Memory B cell (primary cell): Measurements from ENCODE around the gene CTNNA3.
"Not testable (repeated sequence)": the region's sequence is repeated elsewhere in the genome, so short reads cannot be mapped to it uniquely, and the experiment has no call there.

ENCODE experiments used
- ATAC-seq: fragments of 150-1000 bp; cut with Tn5 transposase; 2 replicates; pipeline ENCODE4 v1.10.0; 2021; ENCODE audit warnings: low read depth, mild to moderate bottlenecking, moderate library complexity
- DNase-seq, 2 donors: peaks; one replicate each; pipeline ENCODE4 v3.0.0; 2022; ENCODE audit warnings: low spot score in 2 of 2
- H3K27ac Mint-ChIP-seq: one replicate; pipeline ENCODE4 v1.8.0; 2022; ENCODE audit warnings: mild to moderate bottlenecking, moderate library complexity, mixed read lengths
- H3K27me3 Mint-ChIP-seq: one replicate; pipeline ENCODE4 v1.8.0; 2022; ENCODE audit warnings: mixed read lengths
- H3K36me3 Mint-ChIP-seq: one replicate; pipeline ENCODE4 v1.8.0; 2022; ENCODE audit warnings: mild to moderate bottlenecking, mixed read lengths
- H3K4me1 Mint-ChIP-seq: one replicate; pipeline ENCODE4 v1.8.0; 2022; ENCODE audit warnings: mixed read lengths
- H3K4me3 Mint-ChIP-seq: one replicate; pipeline ENCODE4 v1.8.0; 2022; ENCODE audit warnings: mild to moderate bottlenecking, moderate library complexity, mixed read lengths
- H3K9me3 Mint-ChIP-seq: one replicate; pipeline ENCODE4 v1.8.0; 2022; ENCODE audit warnings: mixed read lengths

CTNNA3 gene

GRCh38 chr10:67230680-67231500, 465.1 kb downstream of the CTNNA3 start:
- not testable (repeated sequence) for ATAC-seq, H3K27me3 Mint-ChIP-seq, H3K36me3 Mint-ChIP-seq, DNase-seq, H3K27ac Mint-ChIP-seq, H3K9me3 Mint-ChIP-seq, H3K4me1 Mint-ChIP-seq, H3K4me3 Mint-ChIP-seq

- Mint-ChIP-seq H3K36me3 (no peaks in the 10 kb centered on the region), H3K9me3 (peaks cover 3% of the 10 kb centered on the region), H3K4me1 (no peaks in the 10 kb centered on the region), H3K27me3 (peaks cover 1% of the 10 kb centered on the region), H3K4me3 (no peak overlapping the region), H3K27ac (no peak overlapping the region)
- DNase-seq (no peak), ATAC-seq (no peak)
These were observed 470.8 kb downstream of the CTNNA3 start for GRCh38 chr10:67225226-67225625.

GRCh38 chr10:67224553-67224952, 471.4 kb downstream of the CTNNA3 start:
- ATAC-seq (no peak), DNase-seq (no peak)
- Mint-ChIP-seq H3K27me3 (peaks cover 1% of the 10 kb centered on the region), H3K27ac (no peak overlapping the region), H3K4me1 (no peaks in the 10 kb centered on the region), H3K9me3 (peaks cover 3% of the 10 kb centered on the region), H3K36me3 (no peaks in the 10 kb centered on the region), H3K4me3 (no peak overlapping the region)

- no peak for DNase-seq
- H3K27me3 Mint-ChIP-seq, result peaks cover 3% of the 10 kb centered on the region
- no peaks in the 10 kb centered on the region for H3K36me3 Mint-ChIP-seq
- no peaks in the 10 kb centered on the region for H3K4me1 Mint-ChIP-seq
- no peak overlapping the region for H3K4me3 Mint-ChIP-seq
- no peak for ATAC-seq
- H3K9me3 Mint-ChIP-seq, result peaks cover 3% of the 10 kb centered on the region
- H3K27ac Mint-ChIP-seq, result no peak overlapping the region
These were observed 473.1 kb downstream of the CTNNA3 start for GRCh38 chr10:67222934-67223333.

- no peaks in the 10 kb centered on the region for H3K36me3 Mint-ChIP-seq
- H3K27ac Mint-ChIP-seq, result no peak overlapping the region
- peaks cover 2% of the 10 kb centered on the region for H3K27me3 Mint-ChIP-seq
- H3K4me3 Mint-ChIP-seq, result no peak overlapping the region
- DNase-seq (no peak), ATAC-seq (no peak)
- no peaks in the 10 kb centered on the region for H3K9me3 Mint-ChIP-seq
- H3K4me1 Mint-ChIP-seq, result no peaks in the 10 kb centered on the region
These were observed 474.0 kb downstream of the CTNNA3 start for GRCh38 chr10:67221939-67222494.

DNA sequence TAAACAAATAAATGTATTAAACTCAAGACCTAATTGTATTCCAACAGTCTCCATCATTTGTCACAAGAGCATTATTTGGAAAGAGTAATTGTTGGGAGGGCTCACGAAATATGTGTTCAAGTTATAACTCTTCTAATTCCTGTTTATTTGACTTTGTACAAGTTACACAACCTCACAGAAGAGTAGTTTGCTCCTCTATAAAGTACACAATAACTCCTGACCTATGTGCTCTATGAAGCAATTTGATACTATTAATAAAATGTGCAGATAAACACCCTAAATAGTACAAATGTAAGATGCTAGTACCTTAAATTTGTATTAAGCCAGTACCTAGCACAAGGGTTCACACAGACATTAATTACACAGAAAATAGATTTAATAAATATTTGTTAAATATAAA, 484.3 kb downstream of the CTNNA3 start:
- H3K27ac Mint-ChIP-seq, result no peak overlapping the region
- H3K9me3 Mint-ChIP-seq, result no peaks in the 10 kb centered on the region
- H3K4me1 Mint-ChIP-seq, result no peaks in the 10 kb centered on the region
- no peaks in the 10 kb centered on the region for H3K36me3 Mint-ChIP-seq
- ATAC-seq, result no peak
- H3K27me3 Mint-ChIP-seq, result no peaks in the 10 kb centered on the region
- no peak overlapping the region for H3K4me3 Mint-ChIP-seq
- no peak for DNase-seq

GRCh38 chr10:67207923-67208322, 488.1 kb downstream of the CTNNA3 start:
- not testable (repeated sequence) for H3K27ac Mint-ChIP-seq, H3K36me3 Mint-ChIP-seq, ATAC-seq, H3K9me3 Mint-ChIP-seq, DNase-seq, H3K4me3 Mint-ChIP-seq, H3K27me3 Mint-ChIP-seq, H3K4me1 Mint-ChIP-seq

GRCh38 chr10:67200913-67201564, 495.0 kb downstream of the CTNNA3 start:
- peaks cover 7% of the 10 kb centered on the region for H3K9me3 Mint-ChIP-seq
- H3K4me1 Mint-ChIP-seq, result peaks cover 3% of the 10 kb centered on the region
- ATAC-seq, result no peak
- no peak for DNase-seq
- H3K4me3 Mint-ChIP-seq, result no peak overlapping the region
- H3K27me3 Mint-ChIP-seq, result no peaks in the 10 kb centered on the region
- H3K36me3 Mint-ChIP-seq, result no peaks in the 10 kb centered on the region
- H3K27ac Mint-ChIP-seq, result no peak overlapping the region

GRCh38 chr10:67175354-67175753, 520.6 kb downstream of the CTNNA3 start:
- no peaks in the 10 kb centered on the region for H3K9me3 Mint-ChIP-seq
- H3K27me3 Mint-ChIP-seq, result no peaks in the 10 kb centered on the region
- no peaks in the 10 kb centered on the region for H3K4me1 Mint-ChIP-seq
- ATAC-seq, result no peak
- DNase-seq, result no peak
- no peaks in the 10 kb centered on the region for H3K36me3 Mint-ChIP-seq
- no peak overlapping the region for H3K27ac Mint-ChIP-seq
- H3K4me3 Mint-ChIP-seq, result no peak overlapping the region

DNA sequence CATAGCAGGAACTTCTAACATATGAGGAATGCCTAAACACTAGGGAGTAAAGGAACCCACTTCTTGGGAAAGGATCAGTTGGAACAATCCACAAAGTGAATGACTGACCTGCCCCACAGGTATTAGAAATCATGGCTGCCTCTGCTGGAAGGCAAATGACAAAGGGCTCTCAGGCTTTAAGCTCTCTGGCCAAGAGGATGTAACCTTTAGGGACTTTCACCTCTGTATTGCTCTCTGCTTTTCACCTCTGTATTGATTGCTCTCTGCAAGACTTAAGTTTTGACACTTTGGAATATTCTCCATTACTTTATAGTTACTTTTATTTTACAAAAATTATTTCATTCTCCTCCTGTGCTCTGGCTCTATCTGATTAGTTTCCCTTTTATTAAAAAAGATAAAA, 522.2 kb downstream of the CTNNA3 start:
- no peak for DNase-seq
- no peaks in the 10 kb centered on the region for H3K36me3 Mint-ChIP-seq
- ATAC-seq, result no peak
- no peaks in the 10 kb centered on the region for H3K4me1 Mint-ChIP-seq
- H3K9me3 Mint-ChIP-seq, result peaks cover 2% of the 10 kb centered on the region
- H3K27me3 Mint-ChIP-seq, result no peaks in the 10 kb centered on the region
- no peak overlapping the region for H3K27ac Mint-ChIP-seq
- no peak overlapping the region for H3K4me3 Mint-ChIP-seq

- Mint-ChIP-seq H3K4me3 (no peak overlapping the region), H3K4me1 (no peaks in the 10 kb centered on the region), H3K27ac (no peak overlapping the region), H3K9me3 (peaks cover 7% of the 10 kb centered on the region), H3K36me3 (no peaks in the 10 kb centered on the region), H3K27me3 (no peaks in the 10 kb centered on the region)
- DNase-seq, result no peak
- ATAC-seq, result no peak
These were observed 524.0 kb downstream of the CTNNA3 start for GRCh38 chr10:67171970-67172369.

DNA sequence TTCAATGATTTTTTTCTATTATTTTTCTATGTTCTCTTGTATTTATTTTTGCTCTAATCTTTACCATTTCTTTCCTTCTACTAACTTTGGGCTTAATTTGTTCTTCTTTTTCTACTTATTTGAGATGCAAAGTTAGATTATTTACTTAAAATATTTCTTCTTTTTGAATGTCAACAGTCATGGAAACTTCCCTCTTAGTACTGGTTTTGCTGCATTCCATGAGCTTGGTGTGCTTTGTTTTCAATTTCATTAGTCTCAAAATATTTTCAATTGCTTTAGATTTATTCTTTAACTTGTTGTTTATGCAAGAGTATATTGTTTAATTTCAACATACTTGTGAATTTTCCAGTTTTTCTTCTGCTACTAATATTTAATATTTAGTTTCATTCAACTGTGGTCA, 539.8 kb downstream of the CTNNA3 start:
- no peaks in the 10 kb centered on the region for H3K36me3 Mint-ChIP-seq
- no peak for ATAC-seq

GRCh38 chr10:67151471-67151870, 544.5 kb downstream of the CTNNA3 start:
- H3K4me3 Mint-ChIP-seq, result no peak overlapping the region
- H3K36me3 Mint-ChIP-seq, result no peaks in the 10 kb centered on the region
- peaks cover 2% of the 10 kb centered on the region for H3K9me3 Mint-ChIP-seq
- no peak for DNase-seq
- no peak for ATAC-seq
- no peaks in the 10 kb centered on the region for H3K4me1 Mint-ChIP-seq
- H3K27me3 Mint-ChIP-seq, result no peaks in the 10 kb centered on the region
- no peak overlapping the region for H3K27ac Mint-ChIP-seq

More for the DNA sequence above, 539.8 kb downstream of the CTNNA3 start:
- no peak for DNase-seq
- Mint-ChIP-seq H3K9me3 (peaks cover 5% of the 10 kb centered on the region), H3K27me3 (no peaks in the 10 kb centered on the region), H3K27ac (no peak overlapping the region), H3K4me1 (no peaks in the 10 kb centered on the region), H3K4me3 (no peak overlapping the region)

GRCh38 chr10:67144530-67144929, 551.5 kb downstream of the CTNNA3 start:
- H3K4me3 Mint-ChIP-seq, result no peak overlapping the region
- H3K4me1 Mint-ChIP-seq, result no peaks in the 10 kb centered on the region
- DNase-seq (no peak), ATAC-seq (no peak)
- no peaks in the 10 kb centered on the region for H3K27me3 Mint-ChIP-seq
- H3K9me3 Mint-ChIP-seq, result peaks cover 2% of the 10 kb centered on the region
- no peaks in the 10 kb centered on the region for H3K36me3 Mint-ChIP-seq
- no peak overlapping the region for H3K27ac Mint-ChIP-seq
